A549 (cell line): ENCODE data around the gene MOV10.

Experiments used
- EP300 ChIP-seq, 2 experiments: fragments of >200 bp; sonication (Bioruptor Twin); formaldehyde crosslinking; IDR thresholded peaks; 2 replicates in 1 of 2; 3 replicates in 1 of 2; pipeline ENCODE4 v1.6.1; 2016 to 2017
- MAFK ChIP-seq: fragments of 450-650 bp; IDR thresholded peaks from 2 replicates; pipeline ENCODE4 v1.6.1; 2014; ENCODE audit not compliant: partially characterized antibody
- MAZ ChIP-seq: fragments of 150-350 bp; IDR thresholded peaks from 2 replicates; pipeline ENCODE4 v1.6.1; 2014; ENCODE audit warnings: antibody characterized with exemption, low read depth, low read length, borderline replicate concordance
- MYC ChIP-seq: IDR thresholded peaks from 2 replicates; pipeline ENCODE4 v1.6.1; 2012; ENCODE audit warnings: mild to moderate bottlenecking, inconsistent platforms, low read length, improper control_type of control experiment, borderline replicate concordance
- RARB ChIP-seq: fragments of 250-450 bp; sonication (Bioruptor Pico); IDR thresholded peaks from 2 replicates; pipeline ENCODE4 v1.8.0; 2021; ENCODE audit warnings: mild to moderate bottlenecking, moderate library complexity
- TP53 ChIP-seq: fragments of 250-450 bp; sonication (Bioruptor Pico); IDR thresholded peaks from 2 replicates; pipeline ENCODE4 v1.5.0; 2021; ENCODE audit warnings: mild to moderate bottlenecking, moderate library complexity
- TF ChIP-seq, protein P1 (sequence below): fragments of >200 bp; sonication (Bioruptor Twin); formaldehyde crosslinking; IDR thresholded peaks from 3 replicates; pipeline ENCODE4 v1.5.1; 2016
- TF ChIP-seq, protein P2 (sequence below): IDR thresholded peaks from 2 replicates; pipeline ENCODE4 v1.6.1; 2012; ENCODE audit warnings: low read depth, borderline replicate concordance
- TF ChIP-seq, protein P3 (sequence below): fragments of 200-600 bp; sonication (generic); IDR thresholded peaks from 2 replicates; pipeline ENCODE4 v1.6.1; 2016; ENCODE audit warnings: antibody characterized with exemption, mild to moderate bottlenecking, moderate library complexity
- TF ChIP-seq, protein P4 (sequence below): IDR thresholded peaks from 2 replicates; pipeline ENCODE4 v1.6.1; 2012

DNA sequence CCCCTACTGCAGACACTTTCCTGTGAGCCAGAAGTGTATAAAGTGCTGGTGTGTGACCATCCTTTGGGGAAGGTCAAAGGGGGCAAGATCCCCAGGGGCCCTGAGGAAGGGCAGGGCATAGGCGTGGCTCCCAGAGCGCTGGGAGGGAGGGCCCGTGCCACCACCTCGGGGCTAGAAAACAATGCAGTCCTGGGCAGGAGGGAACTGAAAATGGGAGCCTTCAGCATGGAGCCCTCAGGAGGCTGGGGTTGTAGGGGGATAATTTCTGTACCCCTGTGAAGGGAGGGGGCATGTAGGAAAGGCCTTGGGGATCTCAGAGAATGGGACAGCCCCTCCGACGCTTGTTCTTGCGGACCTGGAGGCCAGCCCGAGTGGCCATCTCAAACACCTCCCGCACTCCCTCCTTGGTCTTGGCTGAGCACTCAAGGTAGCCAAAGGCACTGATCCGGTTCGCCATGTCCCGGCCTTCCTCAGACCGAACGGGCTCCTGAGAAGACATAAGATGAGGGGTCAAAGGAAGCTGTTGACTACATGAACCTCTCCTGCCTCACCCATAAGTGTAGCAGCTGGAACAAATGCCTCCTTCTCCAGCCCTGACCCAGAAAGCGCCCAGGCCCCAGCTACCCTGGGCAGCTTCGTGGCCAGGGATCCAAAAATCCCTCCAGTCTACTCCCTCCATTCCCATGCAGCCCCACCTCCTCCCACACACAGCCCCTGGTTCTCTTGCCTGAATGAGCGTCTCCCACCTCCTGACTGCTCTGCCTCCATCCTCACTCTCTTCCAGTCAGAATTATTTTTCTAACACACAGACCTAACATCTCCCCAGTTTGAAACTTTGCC lies 27.0 kb downstream of the MOV10 start:
- TF ChIP-seq, protein P1, sequence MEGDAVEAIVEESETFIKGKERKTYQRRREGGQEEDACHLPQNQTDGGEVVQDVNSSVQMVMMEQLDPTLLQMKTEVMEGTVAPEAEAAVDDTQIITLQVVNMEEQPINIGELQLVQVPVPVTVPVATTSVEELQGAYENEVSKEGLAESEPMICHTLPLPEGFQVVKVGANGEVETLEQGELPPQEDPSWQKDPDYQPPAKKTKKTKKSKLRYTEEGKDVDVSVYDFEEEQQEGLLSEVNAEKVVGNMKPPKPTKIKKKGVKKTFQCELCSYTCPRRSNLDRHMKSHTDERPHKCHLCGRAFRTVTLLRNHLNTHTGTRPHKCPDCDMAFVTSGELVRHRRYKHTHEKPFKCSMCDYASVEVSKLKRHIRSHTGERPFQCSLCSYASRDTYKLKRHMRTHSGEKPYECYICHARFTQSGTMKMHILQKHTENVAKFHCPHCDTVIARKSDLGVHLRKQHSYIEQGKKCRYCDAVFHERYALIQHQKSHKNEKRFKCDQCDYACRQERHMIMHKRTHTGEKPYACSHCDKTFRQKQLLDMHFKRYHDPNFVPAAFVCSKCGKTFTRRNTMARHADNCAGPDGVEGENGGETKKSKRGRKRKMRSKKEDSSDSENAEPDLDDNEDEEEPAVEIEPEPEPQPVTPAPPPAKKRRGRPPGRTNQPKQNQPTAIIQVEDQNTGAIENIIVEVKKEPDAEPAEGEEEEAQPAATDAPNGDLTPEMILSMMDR, result no peak
- TF ChIP-seq MYC (no peak), MAFK (no peak), MAZ (no peak), RARB (CRISPR knock-in tag) (no peak), TP53 (CRISPR knock-in tag) (no peak), EP300 (IDR thresholded peaks at IDR 0.05) (no peak)
- TF ChIP-seq, protein P2, sequence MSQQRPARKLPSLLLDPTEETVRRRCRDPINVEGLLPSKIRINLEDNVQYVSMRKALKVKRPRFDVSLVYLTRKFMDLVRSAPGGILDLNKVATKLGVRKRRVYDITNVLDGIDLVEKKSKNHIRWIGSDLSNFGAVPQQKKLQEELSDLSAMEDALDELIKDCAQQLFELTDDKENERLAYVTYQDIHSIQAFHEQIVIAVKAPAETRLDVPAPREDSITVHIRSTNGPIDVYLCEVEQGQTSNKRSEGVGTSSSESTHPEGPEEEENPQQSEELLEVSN, result no peak
- TF ChIP-seq, protein P3, sequence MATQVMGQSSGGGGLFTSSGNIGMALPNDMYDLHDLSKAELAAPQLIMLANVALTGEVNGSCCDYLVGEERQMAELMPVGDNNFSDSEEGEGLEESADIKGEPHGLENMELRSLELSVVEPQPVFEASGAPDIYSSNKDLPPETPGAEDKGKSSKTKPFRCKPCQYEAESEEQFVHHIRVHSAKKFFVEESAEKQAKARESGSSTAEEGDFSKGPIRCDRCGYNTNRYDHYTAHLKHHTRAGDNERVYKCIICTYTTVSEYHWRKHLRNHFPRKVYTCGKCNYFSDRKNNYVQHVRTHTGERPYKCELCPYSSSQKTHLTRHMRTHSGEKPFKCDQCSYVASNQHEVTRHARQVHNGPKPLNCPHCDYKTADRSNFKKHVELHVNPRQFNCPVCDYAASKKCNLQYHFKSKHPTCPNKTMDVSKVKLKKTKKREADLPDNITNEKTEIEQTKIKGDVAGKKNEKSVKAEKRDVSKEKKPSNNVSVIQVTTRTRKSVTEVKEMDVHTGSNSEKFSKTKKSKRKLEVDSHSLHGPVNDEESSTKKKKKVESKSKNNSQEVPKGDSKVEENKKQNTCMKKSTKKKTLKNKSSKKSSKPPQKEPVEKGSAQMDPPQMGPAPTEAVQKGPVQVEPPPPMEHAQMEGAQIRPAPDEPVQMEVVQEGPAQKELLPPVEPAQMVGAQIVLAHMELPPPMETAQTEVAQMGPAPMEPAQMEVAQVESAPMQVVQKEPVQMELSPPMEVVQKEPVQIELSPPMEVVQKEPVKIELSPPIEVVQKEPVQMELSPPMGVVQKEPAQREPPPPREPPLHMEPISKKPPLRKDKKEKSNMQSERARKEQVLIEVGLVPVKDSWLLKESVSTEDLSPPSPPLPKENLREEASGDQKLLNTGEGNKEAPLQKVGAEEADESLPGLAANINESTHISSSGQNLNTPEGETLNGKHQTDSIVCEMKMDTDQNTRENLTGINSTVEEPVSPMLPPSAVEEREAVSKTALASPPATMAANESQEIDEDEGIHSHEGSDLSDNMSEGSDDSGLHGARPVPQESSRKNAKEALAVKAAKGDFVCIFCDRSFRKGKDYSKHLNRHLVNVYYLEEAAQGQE, result no peak
- TF ChIP-seq, protein P4, sequence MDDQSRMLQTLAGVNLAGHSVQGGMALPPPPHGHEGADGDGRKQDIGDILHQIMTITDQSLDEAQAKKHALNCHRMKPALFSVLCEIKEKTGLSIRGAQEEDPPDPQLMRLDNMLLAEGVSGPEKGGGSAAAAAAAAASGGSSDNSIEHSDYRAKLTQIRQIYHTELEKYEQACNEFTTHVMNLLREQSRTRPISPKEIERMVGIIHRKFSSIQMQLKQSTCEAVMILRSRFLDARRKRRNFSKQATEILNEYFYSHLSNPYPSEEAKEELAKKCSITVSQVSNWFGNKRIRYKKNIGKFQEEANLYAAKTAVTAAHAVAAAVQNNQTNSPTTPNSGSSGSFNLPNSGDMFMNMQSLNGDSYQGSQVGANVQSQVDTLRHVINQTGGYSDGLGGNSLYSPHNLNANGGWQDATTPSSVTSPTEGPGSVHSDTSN, result no peak
